Measurements from ENCODE around the gene SUCO. TPM values are rescaled to one million over a fixed set of nuclear protein-coding genes. Genes with fewer than 3 reads are reported as not detected.

The SUCO gene
- total RNA-seq, 1 donor from 2014 or later = 35.2 TPM

GRCh38 chr1:172514108-172514507, 18.8 kb upstream of the SUCO start:
- peaks cover 2% of the 10 kb centered on the region for H3K27me3 Mint-ChIP-seq (ENCODE audit: low read depth)
- H3K9me3 Mint-ChIP-seq (ENCODE audit: low read depth) = peaks cover 2% of the 10 kb centered on the region
- no peaks in the 10 kb centered on the region for H3K36me3 Mint-ChIP-seq (ENCODE audit: low read depth)
- TF ChIP-seq, protein P1, sequence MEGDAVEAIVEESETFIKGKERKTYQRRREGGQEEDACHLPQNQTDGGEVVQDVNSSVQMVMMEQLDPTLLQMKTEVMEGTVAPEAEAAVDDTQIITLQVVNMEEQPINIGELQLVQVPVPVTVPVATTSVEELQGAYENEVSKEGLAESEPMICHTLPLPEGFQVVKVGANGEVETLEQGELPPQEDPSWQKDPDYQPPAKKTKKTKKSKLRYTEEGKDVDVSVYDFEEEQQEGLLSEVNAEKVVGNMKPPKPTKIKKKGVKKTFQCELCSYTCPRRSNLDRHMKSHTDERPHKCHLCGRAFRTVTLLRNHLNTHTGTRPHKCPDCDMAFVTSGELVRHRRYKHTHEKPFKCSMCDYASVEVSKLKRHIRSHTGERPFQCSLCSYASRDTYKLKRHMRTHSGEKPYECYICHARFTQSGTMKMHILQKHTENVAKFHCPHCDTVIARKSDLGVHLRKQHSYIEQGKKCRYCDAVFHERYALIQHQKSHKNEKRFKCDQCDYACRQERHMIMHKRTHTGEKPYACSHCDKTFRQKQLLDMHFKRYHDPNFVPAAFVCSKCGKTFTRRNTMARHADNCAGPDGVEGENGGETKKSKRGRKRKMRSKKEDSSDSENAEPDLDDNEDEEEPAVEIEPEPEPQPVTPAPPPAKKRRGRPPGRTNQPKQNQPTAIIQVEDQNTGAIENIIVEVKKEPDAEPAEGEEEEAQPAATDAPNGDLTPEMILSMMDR (IDR thresholded peaks at IDR 0.05) = no peak
- no peak overlapping the region for H3K4me3 Mint-ChIP-seq (ENCODE audit: unreplicated experiment)
- H3K27ac Mint-ChIP-seq (ENCODE audit: unreplicated experiment) = no peak overlapping the region
- no peaks in the 10 kb centered on the region for H3K4me1 Mint-ChIP-seq (ENCODE audit: low read depth)
- no peak for DNase-seq (ENCODE audit: low spot score)

DNA sequence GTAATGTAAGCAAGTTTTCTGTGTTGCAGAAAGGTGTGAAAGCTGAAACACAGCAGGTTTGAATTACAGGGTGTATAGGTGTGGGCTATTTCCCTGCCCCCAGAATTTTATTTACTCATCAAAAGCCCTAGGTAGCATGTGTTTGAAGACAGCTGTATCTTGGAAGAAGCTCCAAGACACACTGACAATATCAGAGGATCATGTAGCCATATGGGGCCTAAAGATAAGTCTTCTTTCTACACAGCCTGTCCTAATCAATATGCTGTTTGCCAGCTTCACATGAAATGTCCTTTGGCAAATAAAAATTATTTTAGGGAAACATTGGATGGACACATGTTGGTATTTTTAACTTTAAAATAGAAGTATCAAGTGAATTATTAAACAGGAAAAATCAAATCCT, 17.5 kb upstream of the SUCO start:
- Mint-ChIP-seq H3K4me1 (ENCODE audit: low read depth) (no peaks in the 10 kb centered on the region), H3K27me3 (ENCODE audit: low read depth) (peaks cover 2% of the 10 kb centered on the region), H3K4me3 (ENCODE audit: unreplicated experiment) (no peak overlapping the region), H3K9me3 (ENCODE audit: low read depth) (peaks cover 2% of the 10 kb centered on the region), H3K36me3 (ENCODE audit: low read depth) (no peaks in the 10 kb centered on the region), H3K27ac (ENCODE audit: unreplicated experiment) (no peak overlapping the region)
- no peak for DNase-seq (ENCODE audit: low spot score)
- TF ChIP-seq, protein P1 (IDR thresholded peaks at IDR 0.05) = no peak

GRCh38 chr1:172515927-172516326, 17.0 kb upstream of the SUCO start:
- no peak overlapping the region for H3K4me3 Mint-ChIP-seq (ENCODE audit: unreplicated experiment)
- H3K27me3 Mint-ChIP-seq (ENCODE audit: low read depth) = peaks cover 2% of the 10 kb centered on the region
- no peak for DNase-seq (ENCODE audit: low spot score)
- H3K27ac Mint-ChIP-seq (ENCODE audit: unreplicated experiment) = no peak overlapping the region
- TF ChIP-seq, protein P1 (IDR thresholded peaks at IDR 0.05) = no peak
- no peaks in the 10 kb centered on the region for H3K36me3 Mint-ChIP-seq (ENCODE audit: low read depth)
- peaks cover 2% of the 10 kb centered on the region for H3K9me3 Mint-ChIP-seq (ENCODE audit: low read depth)
- no peaks in the 10 kb centered on the region for H3K4me1 Mint-ChIP-seq (ENCODE audit: low read depth)

- TF ChIP-seq, protein P1 (IDR thresholded peaks at IDR 0.05) = no peak
- Mint-ChIP-seq H3K4me3 (ENCODE audit: unreplicated experiment) (no peak overlapping the region), H3K27me3 (ENCODE audit: low read depth) (peaks cover 2% of the 10 kb centered on the region), H3K4me1 (ENCODE audit: low read depth) (no peaks in the 10 kb centered on the region), H3K27ac (ENCODE audit: unreplicated experiment) (no peak overlapping the region), H3K9me3 (ENCODE audit: low read depth) (peaks cover 2% of the 10 kb centered on the region), H3K36me3 (ENCODE audit: low read depth) (no peaks in the 10 kb centered on the region)
- DNase-seq (ENCODE audit: low spot score) = no peak
These were observed 15.9 kb upstream of the SUCO start for GRCh38 chr1:172517081-172517480.

GRCh38 chr1:172517545-172517944, 15.4 kb upstream of the SUCO start:
- Mint-ChIP-seq H3K4me3 (ENCODE audit: unreplicated experiment) (no peak overlapping the region), H3K27me3 (ENCODE audit: low read depth) (peaks cover 2% of the 10 kb centered on the region), H3K9me3 (ENCODE audit: low read depth) (peaks cover 2% of the 10 kb centered on the region)

More at GRCh38 chr1:172517545-172517944, 15.4 kb upstream of the SUCO start:
- Mint-ChIP-seq H3K36me3 (ENCODE audit: low read depth) (no peaks in the 10 kb centered on the region), H3K4me1 (ENCODE audit: low read depth) (no peaks in the 10 kb centered on the region), H3K27ac (ENCODE audit: unreplicated experiment) (no peak overlapping the region)
- DNase-seq (ENCODE audit: low spot score) = no peak
- TF ChIP-seq, protein P1 (IDR thresholded peaks at IDR 0.05) = no peak

Measured in chondrocyte (in vitro differentiated cells).